CD4-positive, alpha-beta T cell treated with Interleukin-2 at 100 ng/mL for 4 hours (primary cell): Measurements from ENCODE around the gene CD2.
"Not testable (repeated sequence)": the region's sequence is repeated elsewhere in the genome, so short reads cannot be mapped to it uniquely, and the experiment has no call there.

ENCODE experiments used
- DNase-seq: peaks from one replicate; pipeline ENCODE4 v3.0.0-alpha.2; 2020; ENCODE audit warnings: low spot score

Gene CD2

GRCh38 chr1:116731439-116731838, 22.8 kb upstream of the CD2 start:
- no peak for DNase-seq

GRCh38 chr1:116732726-116733125, 21.5 kb upstream of the CD2 start:
- no peak for DNase-seq

DNA sequence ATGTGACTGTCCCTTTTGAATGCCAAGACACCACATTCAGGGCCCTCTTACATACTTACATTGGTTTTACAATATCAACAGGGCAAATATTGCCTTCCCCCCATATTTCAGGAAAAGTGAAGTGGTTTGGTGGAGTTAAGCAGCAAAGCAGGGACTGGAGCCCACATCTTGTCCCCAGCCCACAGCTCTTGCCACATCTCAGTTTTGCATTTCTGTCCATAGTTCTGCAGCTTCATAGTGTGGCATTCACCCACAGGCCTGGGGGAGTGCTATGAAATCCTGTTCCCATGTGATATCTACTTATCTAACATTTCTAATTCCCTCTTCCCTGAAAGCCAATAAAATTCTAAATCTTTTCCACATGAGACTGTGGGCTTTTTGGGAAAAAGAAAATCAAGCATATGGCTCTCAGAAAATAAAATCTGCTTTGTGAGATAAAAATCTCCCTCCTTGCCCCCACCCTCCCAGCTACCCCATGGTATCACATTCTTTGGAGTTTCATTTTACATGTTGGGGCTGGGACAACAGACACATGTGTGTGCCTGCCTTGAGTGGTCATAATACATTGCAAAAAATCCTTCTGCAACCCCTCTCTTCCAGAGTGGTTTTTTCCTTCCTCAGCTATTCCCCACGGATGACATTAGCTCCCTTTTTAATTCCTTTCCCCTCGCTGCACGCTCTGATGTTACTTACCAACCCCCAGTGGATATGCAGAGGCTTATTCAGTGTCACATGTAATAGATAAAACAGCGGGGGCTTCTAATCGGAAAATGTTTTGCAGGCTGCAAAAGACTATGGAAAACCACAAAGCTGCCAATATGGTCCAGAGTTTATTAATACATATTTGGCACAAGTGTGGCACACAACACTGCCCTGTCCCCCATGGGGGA, 20.5 kb upstream of the CD2 start:
- no peak for DNase-seq

GRCh38 chr1:116735246-116735645, 19.0 kb upstream of the CD2 start:
- no peak for DNase-seq

DNA sequence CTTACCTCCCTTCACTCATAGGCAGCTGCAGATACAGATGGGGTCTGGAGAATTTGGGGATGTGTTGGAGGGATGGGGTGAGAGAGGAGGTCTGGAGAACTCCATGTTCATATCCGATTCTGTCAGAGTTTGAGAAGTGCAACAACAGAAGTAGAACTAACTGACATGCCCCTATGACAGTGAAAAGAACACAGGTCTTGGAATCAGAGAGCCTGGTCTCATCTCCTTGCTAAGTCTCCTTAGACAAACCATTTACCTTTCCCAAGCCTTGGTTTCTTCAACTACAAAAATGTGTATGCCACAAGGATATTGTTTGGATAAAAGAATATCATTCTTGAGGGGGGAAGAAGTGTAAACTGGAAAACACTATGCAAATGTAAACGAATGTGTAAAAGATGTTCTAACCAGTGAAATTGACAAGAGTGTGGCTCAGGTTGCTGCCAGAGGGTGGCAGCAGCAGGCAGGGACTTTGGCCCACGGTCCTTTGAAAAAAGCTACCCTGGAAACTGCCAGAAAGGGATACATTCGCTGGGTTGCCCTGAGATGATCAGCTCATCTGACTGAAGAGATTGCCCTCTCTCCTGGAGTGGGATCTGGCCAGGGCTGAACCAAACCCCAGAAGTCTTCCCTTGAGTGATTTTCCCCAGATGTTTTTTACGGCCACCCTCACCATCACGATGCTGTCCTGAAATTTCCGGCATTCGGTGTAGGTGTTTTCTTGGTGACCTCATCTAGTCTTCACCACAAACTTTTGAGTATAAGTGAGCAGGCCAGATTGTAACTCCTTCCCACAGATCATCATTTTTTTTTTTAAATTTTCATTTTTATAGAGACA, 17.0 kb upstream of the CD2 start:
- DNase-seq: peak; percentile 85

GRCh38 chr1:116737855-116738321, 16.3 kb upstream of the CD2 start:
- DNase-seq: peak; percentile 55

- DNase-seq: peak; percentile 85
These were observed 15.4 kb upstream of the CD2 start for GRCh38 chr1:116738673-116739370.

DNA sequence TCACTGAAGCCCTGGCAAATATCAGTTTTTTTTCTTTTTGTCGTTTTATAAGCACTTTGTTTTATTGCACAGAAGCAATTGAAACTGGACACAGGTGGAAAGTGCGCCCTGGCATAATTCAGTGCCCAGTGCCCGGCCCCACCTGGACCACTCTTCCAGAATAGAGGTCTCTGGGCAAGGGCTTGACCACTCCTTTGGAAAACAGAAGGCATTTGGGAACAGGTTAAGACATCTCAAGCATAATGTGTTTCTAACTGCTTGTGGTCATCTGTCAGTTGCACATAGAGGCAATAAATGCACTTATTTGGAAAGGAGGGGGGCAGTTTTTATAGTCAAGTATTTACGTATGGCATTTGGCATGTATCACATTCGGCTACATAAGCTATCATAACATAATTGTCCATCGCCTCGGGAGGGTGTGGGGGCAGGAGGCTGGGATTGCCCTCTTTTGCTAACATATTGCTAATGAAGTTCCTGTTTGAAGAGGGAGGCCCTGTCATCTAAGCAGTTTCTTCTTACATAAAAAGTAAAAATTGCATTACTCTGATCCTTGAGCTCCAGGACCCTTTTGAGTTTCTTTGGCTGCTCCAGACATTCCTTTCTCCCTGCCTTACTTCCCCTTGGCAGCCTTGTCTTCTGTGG, 14.7 kb upstream of the CD2 start:
- no peak for DNase-seq

GRCh38 chr1:116740296-116740695, 13.9 kb upstream of the CD2 start:
- no peak for DNase-seq

- no peak for DNase-seq
These were observed 13.5 kb upstream of the CD2 start for GRCh38 chr1:116740746-116741145.

DNA sequence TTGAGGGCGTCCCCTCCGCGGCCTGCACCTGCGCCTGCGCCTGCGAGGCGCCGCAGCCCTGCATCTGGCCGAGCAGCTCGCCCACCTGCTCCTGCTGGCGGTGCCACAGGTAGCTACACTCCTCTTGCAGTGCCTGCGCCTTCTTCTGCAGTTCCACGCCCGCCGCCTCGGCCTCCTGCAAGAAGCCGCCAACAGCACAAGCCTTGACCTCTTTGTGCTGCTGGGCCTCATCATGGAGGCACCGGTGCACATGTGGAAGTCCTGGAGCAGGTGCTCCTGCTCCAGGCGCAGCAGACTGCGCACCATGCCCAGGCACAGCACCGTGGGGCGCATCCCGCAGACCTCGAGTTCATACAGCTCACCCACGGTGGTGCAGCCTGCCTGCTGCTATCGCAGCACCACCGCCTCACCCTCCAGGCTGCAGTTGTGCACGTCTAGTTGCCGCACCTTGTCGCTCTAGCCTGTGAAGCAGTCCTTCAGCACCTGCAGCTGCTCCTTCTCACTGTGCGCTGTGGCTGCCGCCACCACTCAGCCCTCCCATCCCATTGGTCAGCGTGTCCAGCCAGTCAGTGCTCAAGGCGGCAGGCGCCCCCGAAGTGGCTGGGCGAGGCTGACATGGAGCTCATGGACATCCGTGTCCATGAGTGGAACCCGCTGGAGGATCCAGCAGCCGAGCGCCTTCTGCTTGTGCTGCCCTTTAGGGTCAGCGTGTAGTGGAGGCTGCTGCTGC, 12.2 kb upstream of the CD2 start:
- DNase-seq: no peak

DNA sequence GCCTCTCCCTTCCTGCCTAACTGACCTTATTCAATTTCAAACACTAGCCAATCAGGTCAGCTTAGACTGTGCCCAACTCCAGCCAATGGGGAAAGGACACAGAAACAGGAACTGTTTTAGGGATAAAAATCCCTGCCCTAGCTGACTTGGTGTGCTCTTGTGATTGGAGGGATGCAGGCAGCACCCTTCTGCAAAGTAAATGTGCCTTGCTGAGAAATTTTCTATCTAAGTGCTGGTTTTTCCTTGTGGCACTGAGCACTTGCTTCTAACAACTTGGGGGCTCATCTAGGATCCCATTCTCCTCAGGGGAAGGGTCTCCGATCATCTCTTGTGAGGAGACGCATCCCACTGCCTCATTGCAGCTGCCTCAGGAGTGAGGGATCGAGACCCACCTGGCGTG, 10.7 kb upstream of the CD2 start:
- no peak for DNase-seq

DNA sequence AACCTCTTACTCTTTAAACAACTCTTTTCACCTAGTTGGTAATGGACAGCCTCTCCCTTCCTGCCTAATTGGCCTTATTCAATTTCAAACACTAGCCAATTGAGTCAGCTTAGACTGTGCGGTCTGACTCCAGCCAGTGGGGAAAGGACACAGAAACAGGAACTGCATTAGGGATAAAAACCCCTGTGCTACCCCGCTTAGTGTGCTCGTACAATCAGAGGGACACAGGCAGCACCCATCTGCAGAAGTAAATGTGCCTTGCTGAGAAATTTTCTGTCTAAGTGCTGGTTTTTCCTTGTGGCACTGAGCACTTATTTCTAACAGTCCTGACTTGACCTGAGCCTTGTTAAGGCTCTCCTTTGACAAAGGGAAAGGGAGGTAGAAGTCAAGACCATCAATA, 6.0 kb upstream of the CD2 start:
- no peak for DNase-seq

GRCh38 chr1:116751146-116751545, 3.1 kb upstream of the CD2 start:
- no peak for DNase-seq

DNA sequence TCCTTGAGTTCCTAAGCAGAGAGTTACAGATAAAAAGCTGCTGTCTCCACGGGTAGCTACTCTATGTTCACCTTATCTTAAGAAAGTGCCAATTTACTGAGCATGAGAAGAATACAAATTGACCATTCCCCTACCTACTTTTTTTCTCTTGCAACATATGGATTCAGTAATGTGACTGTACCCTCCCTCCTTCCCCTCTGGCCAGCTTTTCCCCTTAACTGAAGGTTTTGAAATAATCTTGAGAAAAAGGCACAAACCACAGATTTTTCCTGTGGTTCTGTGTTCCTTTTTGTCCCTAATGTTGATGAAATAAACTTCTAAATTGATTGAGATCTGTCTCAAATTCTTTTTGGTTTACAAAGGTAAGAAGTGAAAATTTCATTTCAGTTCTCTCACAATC, 2.6 kb upstream of the CD2 start:
- DNase-seq: no peak

- DNase-seq: no peak
These were observed 918 bp upstream of the CD2 start for GRCh38 chr1:116753312-116753711.

- no peak for DNase-seq
These were observed 836 bp downstream of the CD2 start for GRCh38 chr1:116755066-116755465.

DNA sequence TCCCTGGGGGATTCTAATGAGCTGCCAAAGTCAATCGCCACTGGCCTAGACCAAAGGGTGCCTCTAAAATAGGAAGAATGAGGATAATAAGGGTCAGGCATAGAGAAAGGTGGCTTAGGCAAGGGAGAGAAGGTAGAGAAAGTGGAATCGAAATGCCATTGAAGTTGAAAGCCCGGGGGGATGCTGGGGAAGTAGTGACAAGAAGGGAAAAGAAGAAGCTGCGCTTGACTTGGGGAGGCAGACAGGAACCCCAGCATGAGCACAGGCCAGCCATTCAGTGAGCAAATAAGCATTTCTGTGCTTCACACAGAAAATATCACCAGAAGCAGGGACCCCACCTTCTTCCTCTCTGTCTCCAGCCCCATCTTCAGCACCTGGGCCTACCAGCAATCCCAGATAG, 1.5 kb downstream of the CD2 start:
- DNase-seq: no peak

DNA sequence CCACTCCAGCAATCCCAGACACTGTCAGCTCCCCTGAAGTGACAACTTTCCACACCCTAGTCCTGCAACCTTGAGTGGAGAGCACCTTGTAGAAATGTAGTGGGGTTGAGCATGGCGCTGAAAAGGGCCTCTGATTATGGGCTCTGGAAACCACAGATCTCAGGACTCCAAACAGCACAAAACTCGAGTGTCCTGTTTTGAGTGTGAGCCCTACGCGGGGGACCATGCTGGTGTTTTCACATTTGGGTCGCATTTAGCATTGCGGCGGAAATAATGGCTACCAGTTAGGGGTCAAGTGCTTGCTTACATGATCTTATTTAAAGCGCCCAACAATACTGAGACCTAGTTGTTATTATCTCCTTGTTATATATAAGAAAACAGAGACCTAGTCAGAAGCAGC, 1.9 kb downstream of the CD2 start:
- DNase-seq: not testable (repeated sequence)

GRCh38 chr1:116758456-116758815, 4.2 kb downstream of the CD2 start:
- DNase-seq: not testable (repeated sequence)

DNA sequence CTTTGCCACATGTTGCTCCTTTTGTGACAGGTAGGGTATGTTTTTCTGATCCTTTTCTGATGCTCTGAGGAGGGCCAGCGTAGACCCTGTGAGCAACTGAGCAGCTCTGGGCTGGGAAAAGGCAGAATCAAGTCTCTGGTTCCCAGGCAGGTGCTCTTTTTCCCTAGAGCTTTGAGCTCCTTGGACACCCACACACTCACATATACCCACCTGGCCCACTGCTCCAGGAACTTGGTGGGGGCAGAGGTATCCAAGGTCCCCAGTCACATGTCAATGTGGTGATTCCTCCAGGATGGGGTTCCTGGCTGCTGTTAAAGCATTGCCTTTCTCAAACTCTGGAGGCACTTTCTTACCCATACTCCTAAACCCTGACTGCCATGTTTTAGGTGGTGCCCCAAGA, 5.4 kb downstream of the CD2 start:
- DNase-seq: no peak
